ENCODE data around the gene INSIG1.

The INSIG1 gene

GRCh38 chr7:155266440-155266839, 31.2 kb upstream of the INSIG1 start:
- no peak for DNase-seq (ENCODE audit: low read depth in 2 of 2)

- DNase-seq (ENCODE audit: low read depth in 2 of 2) = no peak
These were observed 30.7 kb upstream of the INSIG1 start for GRCh38 chr7:155267023-155267422.

GRCh38 chr7:155267436-155267835, 30.2 kb upstream of the INSIG1 start:
- no peak for DNase-seq (ENCODE audit: low read depth in 2 of 2)

GRCh38 chr7:155268211-155268610, 29.5 kb upstream of the INSIG1 start:
- DNase-seq (ENCODE audit: low read depth in 2 of 2) = no peak

- DNase-seq (ENCODE audit: low read depth in 2 of 2) = no peak
These were observed 28.6 kb upstream of the INSIG1 start for GRCh38 chr7:155268921-155269650.

GRCh38 chr7:155269766-155270585, 27.7 kb upstream of the INSIG1 start:
- DNase-seq (ENCODE audit: low read depth in 2 of 2) = no peak

GRCh38 chr7:155270861-155271260, 26.8 kb upstream of the INSIG1 start:
- no peak for DNase-seq (ENCODE audit: low read depth in 2 of 2)

- DNase-seq (ENCODE audit: low read depth in 2 of 2) = no peak
These were observed 22.9 kb upstream of the INSIG1 start for GRCh38 chr7:155274633-155275355.

GRCh38 chr7:155276042-155276799, 21.5 kb upstream of the INSIG1 start:
- no peak for DNase-seq (ENCODE audit: low read depth in 2 of 2)

- DNase-seq (ENCODE audit: low read depth in 2 of 2) = no peak
These were observed 20.8 kb upstream of the INSIG1 start for GRCh38 chr7:155276800-155277375.

- no peak for DNase-seq (ENCODE audit: low read depth in 2 of 2)
These were observed 20.2 kb upstream of the INSIG1 start for GRCh38 chr7:155277385-155277994.

- no peak for DNase-seq (ENCODE audit: low read depth in 2 of 2)
These were observed 18.8 kb upstream of the INSIG1 start for GRCh38 chr7:155278921-155279320.

GRCh38 chr7:155279787-155280445, 17.8 kb upstream of the INSIG1 start:
- no peak for DNase-seq (ENCODE audit: low read depth in 2 of 2)

- no peak for DNase-seq (ENCODE audit: low read depth in 2 of 2)
These were observed 17.0 kb upstream of the INSIG1 start for GRCh38 chr7:155280446-155281397.

GRCh38 chr7:155281398-155281969, 16.2 kb upstream of the INSIG1 start:
- DNase-seq (ENCODE audit: low read depth in 2 of 2) = no peak

- DNase-seq (ENCODE audit: low read depth in 2 of 2) = no peak
These were observed 15.0 kb upstream of the INSIG1 start for GRCh38 chr7:155282671-155283070.

GRCh38 chr7:155283565-155284194, 14.0 kb upstream of the INSIG1 start:
- no peak for DNase-seq (ENCODE audit: low read depth in 2 of 2)

- no peak for DNase-seq (ENCODE audit: low read depth in 2 of 2)
These were observed 13.0 kb upstream of the INSIG1 start for GRCh38 chr7:155284496-155285274.
